Suprapubic skin (tissue), 4 donors: ENCODE measurements around the gene SFMBT1. TPM values are rescaled to one million over a fixed set of nuclear protein-coding genes. Genes with fewer than 3 reads are reported as not detected.

Experiments
- DNase-seq, 2 donors: peaks; one replicate each; pipeline ENCODE4 v3.0.0-alpha.2; 2019; ENCODE audit warnings: low spot score in 2 of 2
- H3K27ac ChIP-seq: fragments of 200-600 bp; sonication (generic); one replicate; pipeline ENCODE4 v1.5.1; 2019
- H3K27me3 ChIP-seq: fragments of 200-600 bp; sonication (generic); one replicate; pipeline ENCODE4 v1.5.1; 2019
- H3K36me3 ChIP-seq: fragments of 200-600 bp; sonication (generic); one replicate; pipeline ENCODE4 v1.5.1; 2019
- H3K4me1 ChIP-seq: fragments of 200-600 bp; sonication (generic); one replicate; pipeline ENCODE4 v1.5.1; 2019
- H3K4me3 ChIP-seq: fragments of 200-600 bp; sonication (generic); one replicate; pipeline ENCODE4 v1.5.1; 2019; ENCODE audit warnings: mild to moderate bottlenecking
- H3K9me3 ChIP-seq: fragments of 200-600 bp; sonication (generic); one replicate; pipeline ENCODE4 v1.5.1; 2019
- CTCF ChIP-seq, 2 donors: fragments of 200-600 bp in 1 of 2; fragments of 450-650 bp in 1 of 2; sonication (generic) in 1 of 2; IDR thresholded peaks; one replicate each; pipeline ENCODE4 v1.5.1; 2016 to 2019; ENCODE audit warnings: antibody characterized with exemption in 2 of 2, mild to moderate bottlenecking in 1 of 2, moderate library complexity in 1 of 2
- EP300 ChIP-seq: sonication (generic); formaldehyde crosslinking; IDR thresholded peaks from one replicate; pipeline ENCODE4 v1.6.1; 2017; ENCODE audit warnings: antibody characterized with exemption
- POLR2A ChIP-seq, 2 donors: fragments of 450-650 bp; IDR thresholded peaks; one replicate each; pipeline ENCODE4 v1.6.1; 2017; ENCODE audit warnings: antibody characterized with exemption in 2 of 2, mild to moderate bottlenecking in 2 of 2, moderate library complexity in 2 of 2
- POLR2AphosphoS5 ChIP-seq, 3 donors: sonication (generic); formaldehyde crosslinking; IDR thresholded peaks; one replicate each; pipeline ENCODE4 v1.6.1; 2017; ENCODE audit warnings: antibody characterized with exemption in 3 of 3
- WGBS: methylation state at CpG from one replicate; pipeline ENCODE4 v1.1.5; 2018; 5-methylcytosine and 5-hydroxymethylcytosine counted together
- total RNA-seq, 4 donors: library from RNA; depleted of rRNA; stranded (reverse); fragments of >200 nt; gene quantifications; one replicate each; pipeline ENCODE4 v1.1.0, GENCODE V29; 2016

SFMBT1 gene
- total RNA-seq, 4 donors from 2014 or later: 9.7 to 25.5 (median 13.1) TPM

- TF ChIP-seq CTCF (IDR thresholded peaks at IDR 0.05) (peak; percentile 14 to 47), POLR2AphosphoS5 (IDR thresholded peaks at IDR 0.05) (no peak)
- Histone ChIP-seq H3K9me3 (no peaks in the 10 kb centered on the region), H3K4me1 (peaks cover 22% of the 10 kb centered on the region), H3K36me3 (no peaks in the 10 kb centered on the region), H3K27me3 (no peaks in the 10 kb centered on the region), H3K27ac (peak overlapping the region; percentile 96), H3K4me3 (peak overlapping the region; percentile 98)
- WGBS: 4% methylated on average over 30 of the region's 113 CpGs
- peak in 1 of 2 donors; percentile 82 for DNase-seq
Measured at GRCh38 chr3:53046171-53047170, 598 bp upstream of the SFMBT1 start.

- Histone ChIP-seq H3K27me3 (no peaks in the 10 kb centered on the region), H3K27ac (peak overlapping the region; percentile 86), H3K4me3 (peak overlapping the region; percentile 98), H3K4me1 (peaks cover 22% of the 10 kb centered on the region), H3K36me3 (no peaks in the 10 kb centered on the region), H3K9me3 (no peaks in the 10 kb centered on the region)
- DNase-seq: peak in 1 of 2 donors; percentile 67
- under 1% methylated on average over 34 of the region's 101 CpGs for WGBS
- TF ChIP-seq POLR2AphosphoS5 (IDR thresholded peaks at IDR 0.05): no peak
- peak in 1 of 2 donors; percentile 46 for TF ChIP-seq POLR2A (IDR thresholded peaks at IDR 0.05)
Measured at GRCh38 chr3:53044711-53045517, 959 bp downstream of the SFMBT1 start.

GRCh38 chr3:53044371-53044710 is 1.5 kb downstream of the SFMBT1 start:
- H3K4me1 ChIP-seq: peaks cover 22% of the 10 kb centered on the region
- no peak for DNase-seq

GRCh38 chr3:53043738-53044137 is 2.1 kb downstream of the SFMBT1 start:
- 95% methylated on average over 2 of the region's 2 CpGs for WGBS

More at GRCh38 chr3:53044371-53044710, 1.5 kb downstream of the SFMBT1 start:
- 48% methylated on average over 11 of the region's 11 CpGs for WGBS
- Histone ChIP-seq H3K9me3 (no peaks in the 10 kb centered on the region), H3K27me3 (no peaks in the 10 kb centered on the region), H3K27ac (peak overlapping the region; percentile 86), H3K4me3 (peak overlapping the region; percentile 98), H3K36me3 (no peaks in the 10 kb centered on the region)
- no peak for TF ChIP-seq POLR2AphosphoS5 (IDR thresholded peaks at IDR 0.05)
- TF ChIP-seq POLR2A (IDR thresholded peaks at IDR 0.05): no peak
- no peak for TF ChIP-seq CTCF (IDR thresholded peaks at IDR 0.05)
- TF ChIP-seq EP300: no peak

GRCh38 chr3:53042651-53043050 is 3.2 kb downstream of the SFMBT1 start:
- Histone ChIP-seq H3K27ac (no peak overlapping the region), H3K36me3 (no peaks in the 10 kb centered on the region), H3K4me3 (no peak overlapping the region), H3K27me3 (no peaks in the 10 kb centered on the region), H3K4me1 (peaks cover 22% of the 10 kb centered on the region), H3K9me3 (no peaks in the 10 kb centered on the region)
- DNase-seq: no peak
- TF ChIP-seq EP300: no peak
- TF ChIP-seq POLR2A (IDR thresholded peaks at IDR 0.05): no peak
- TF ChIP-seq CTCF (IDR thresholded peaks at IDR 0.05): no peak
- no peak for TF ChIP-seq POLR2AphosphoS5 (IDR thresholded peaks at IDR 0.05)
- 86% methylated on average over 3 of the region's 3 CpGs for WGBS

More at GRCh38 chr3:53043738-53044137, 2.1 kb downstream of the SFMBT1 start:
- no peaks in the 10 kb centered on the region for H3K36me3 ChIP-seq
- no peak for DNase-seq
- peak overlapping the region; percentile 98 for H3K4me3 ChIP-seq
- H3K4me1 ChIP-seq: peaks cover 22% of the 10 kb centered on the region
- no peak for TF ChIP-seq CTCF (IDR thresholded peaks at IDR 0.05)
- TF ChIP-seq EP300: no peak
- TF ChIP-seq POLR2AphosphoS5 (IDR thresholded peaks at IDR 0.05): no peak
- TF ChIP-seq POLR2A (IDR thresholded peaks at IDR 0.05): no peak
- no peaks in the 10 kb centered on the region for H3K9me3 ChIP-seq
- H3K27ac ChIP-seq: no peak overlapping the region
- no peaks in the 10 kb centered on the region for H3K27me3 ChIP-seq
